Osteocyte (in vitro differentiated cells): Measurements from ENCODE around the gene FAM131A. TPM values are rescaled to one million over a fixed set of nuclear protein-coding genes. Genes with fewer than 3 reads are reported as not detected.

Source experiments
- DNase-seq: peaks from one replicate; pipeline ENCODE4 v3.0.0; 2021; ENCODE audit warnings: mixed read lengths; ENCODE audit not compliant: unreplicated experiment; ENCODE audit errors: extremely low spot score
- H3K27ac Mint-ChIP-seq: one replicate; pipeline ENCODE4 v1.8.0; 2021; ENCODE audit warnings: mild to moderate bottlenecking, mixed read lengths; ENCODE audit not compliant: unreplicated experiment
- H3K27me3 Mint-ChIP-seq: one replicate; pipeline ENCODE4 v1.8.0; 2021; ENCODE audit warnings: mixed read lengths; ENCODE audit not compliant: unreplicated experiment
- H3K36me3 Mint-ChIP-seq: one replicate; pipeline ENCODE4 v1.8.0; 2021; ENCODE audit warnings: mixed read lengths; ENCODE audit not compliant: unreplicated experiment
- H3K4me1 Mint-ChIP-seq: one replicate; pipeline ENCODE4 v1.8.0; 2021; ENCODE audit warnings: mixed read lengths; ENCODE audit not compliant: unreplicated experiment
- H3K4me3 Mint-ChIP-seq: one replicate; pipeline ENCODE4 v1.8.0; 2021; ENCODE audit warnings: mild to moderate bottlenecking, moderate library complexity, mixed read lengths; ENCODE audit not compliant: unreplicated experiment
- H3K9me3 Mint-ChIP-seq: one replicate; pipeline ENCODE4 v1.8.0; 2021; ENCODE audit warnings: mixed read lengths; ENCODE audit not compliant: unreplicated experiment
- CTCF ChIP-seq: fragments of 200-600 bp; sonication (generic); IDR thresholded peaks from 2 replicates; pipeline ENCODE4 v1.5.0; 2021; ENCODE audit warnings: antibody characterized with exemption, mild to moderate bottlenecking, moderate library complexity
- long read RNA-seq: library from polyadenylated mRNA; unstranded; transcript quantifications from one replicate; pipeline ENCODE4 v2.0.0, GENCODE V29; 2021
- total RNA-seq: library from RNA; stranded (reverse); gene quantifications from 2 replicates; pipeline ENCODE4 v1.2.1, GENCODE V29; 2021

The FAM131A gene
- 10.1 and 11.3 TPM in 2 replicates for total RNA-seq
- long read RNA-seq, partial matches to known transcripts: 0 of 1 reads
- long read RNA-seq, other reads (novel, unspliced or antisense): 1 of 1 reads

- Mint-ChIP-seq H3K27ac (peak within 1 kb of the TSS; percentile 91), H3K36me3 (peaks cover 21% of the 10 kb centered on the region), H3K27me3 (no peaks in the 10 kb centered on the region), H3K4me1 (peaks cover 29% of the 10 kb centered on the region), H3K4me3 (peak within 1 kb of the TSS; percentile 79), H3K9me3 (no peaks in the 10 kb centered on the region)
- no peak for TF ChIP-seq CTCF
- DNase-seq: no peak
These were observed at the start of gene FAM131A for GRCh38 chr3:184337399-184337714. Gene FAM131A (plus strand): TSS chr3:184337600. CDS start chr3:184337631, 31 bp downstream.

GRCh38 chr3:184289426-184289938 is 47.9 kb upstream of the FAM131A start:
- peaks cover 26% of the 10 kb centered on the region for H3K27me3 Mint-ChIP-seq
- DNase-seq: no peak
- TF ChIP-seq CTCF: peak; percentile 72
- no peaks in the 10 kb centered on the region for H3K36me3 Mint-ChIP-seq
- H3K27ac Mint-ChIP-seq: no peak overlapping the region
- H3K4me3 Mint-ChIP-seq: no peak overlapping the region
- no peaks in the 10 kb centered on the region for H3K4me1 Mint-ChIP-seq
- H3K9me3 Mint-ChIP-seq: no peaks in the 10 kb centered on the region

GRCh38 chr3:184290331-184290730 is 47.1 kb upstream of the FAM131A start:
- Mint-ChIP-seq H3K27ac (no peak overlapping the region), H3K9me3 (no peaks in the 10 kb centered on the region), H3K27me3 (peaks cover 28% of the 10 kb centered on the region), H3K4me3 (no peak overlapping the region), H3K36me3 (no peaks in the 10 kb centered on the region), H3K4me1 (no peaks in the 10 kb centered on the region)
- TF ChIP-seq CTCF: no peak
- no peak for DNase-seq

GRCh38 chr3:184291044-184291737 is 46.2 kb upstream of the FAM131A start:
- no peak for TF ChIP-seq CTCF
- peaks cover 25% of the 10 kb centered on the region for H3K27me3 Mint-ChIP-seq
- H3K36me3 Mint-ChIP-seq: no peaks in the 10 kb centered on the region
- H3K4me1 Mint-ChIP-seq: no peaks in the 10 kb centered on the region
- no peak overlapping the region for H3K4me3 Mint-ChIP-seq
- H3K9me3 Mint-ChIP-seq: no peaks in the 10 kb centered on the region
- no peak for DNase-seq
- H3K27ac Mint-ChIP-seq: no peak overlapping the region

- H3K27ac Mint-ChIP-seq: no peak overlapping the region
- no peak for TF ChIP-seq CTCF
- DNase-seq: no peak
- no peaks in the 10 kb centered on the region for H3K4me1 Mint-ChIP-seq
- H3K27me3 Mint-ChIP-seq: peaks cover 23% of the 10 kb centered on the region
- H3K36me3 Mint-ChIP-seq: no peaks in the 10 kb centered on the region
- no peak overlapping the region for H3K4me3 Mint-ChIP-seq
- H3K9me3 Mint-ChIP-seq: no peaks in the 10 kb centered on the region
These were observed 45.5 kb upstream of the FAM131A start for GRCh38 chr3:184291738-184292445.
